B cell (primary cell): Measurements from ENCODE around the gene GEMIN4. TPM values are rescaled to one million over a fixed set of nuclear protein-coding genes. Genes with fewer than 3 reads are reported as not detected.
"Not testable (repeated sequence)": the region's sequence is repeated elsewhere in the genome, so short reads cannot be mapped to it uniquely, and the experiment has no call there.

Experiments used
- ATAC-seq: fragments of 200-7000 bp; cut with Tn5 transposase; one replicate; pipeline ENCODE4 v1.10.0; 2021; ENCODE audit warnings: low read depth, mild to moderate bottlenecking, moderate number of reproducible peaks, moderate library complexity
- CTCF ChIA-PET: fragments of 350-600 bp; sonication (Branson Sonifier 250); formaldehyde crosslinking; loops from one replicate; lab custom pipeline; 2021; ENCODE audit warnings: antibody characterized with exemption, inconsistent platforms; lab: Charles Lee
- POLR2A ChIA-PET: fragments of 350-600 bp; sonication (Branson Sonifier 250); formaldehyde crosslinking; loops from one replicate; lab custom pipeline; 2021; ENCODE audit warnings: antibody characterized with exemption; lab: Charles Lee
- DNase-seq: peaks from one replicate; pipeline ENCODE4 v3.0.0; 2013
- H2AFZ ChIP-seq: 2 replicates; pipeline ENCODE4 v1.6.1; 2012; ENCODE audit warnings: mild to moderate bottlenecking, low read depth, low read length; ENCODE audit not compliant: insufficient read depth, poor library complexity, severe bottlenecking
- H3K27ac ChIP-seq, 2 donors: 1 replicate in 1 of 2; 2 replicates in 1 of 2; pipeline ENCODE4 v1.5.1; 2012 to 2013; ENCODE audit warnings: low read length in 2 of 2, mild to moderate bottlenecking in 2 of 2, moderate library complexity in 1 of 2
- H3K27me3 ChIP-seq, 4 experiments: fragments of 200-600 bp in 1 of 4; sonication (generic) in 1 of 4; replicated peaks in 1 of 4; 1 replicate in 2 of 4; 2 replicates in 2 of 4; pipeline versions ENCODE4 v1.6.1 to v1.7.0; 2013 to 2016; ENCODE audit warnings: low read length in 3 of 4, mild to moderate bottlenecking in 2 of 4, mixed read lengths in 1 of 4, moderate library complexity in 1 of 4; ENCODE audit not compliant: insufficient read depth in 4 of 4, control insufficient read depth in 3 of 4; ENCODE audit errors: control extremely low read depth in 1 of 4
- H3K36me3 ChIP-seq, 2 experiments: replicated peaks in 1 of 2; 1 replicate in 1 of 2; 2 replicates in 1 of 2; pipeline versions ENCODE4 v1.6.1 to v1.7.1; 2013; ENCODE audit warnings: low read length in 1 of 2; ENCODE audit not compliant: insufficient read depth in 2 of 2, control insufficient read depth in 1 of 2; ENCODE audit errors: control extremely low read depth in 1 of 2, extremely low read depth in 1 of 2
- H3K4me1 ChIP-seq, 2 donors: fragments of 200-600 bp in 1 of 2; sonication (generic) in 1 of 2; 1 replicate in 1 of 2; 2 replicates in 1 of 2; pipeline versions ENCODE4 v1.5.1 to v1.6.1; 2013 to 2017; ENCODE audit warnings: low read length in 2 of 2; ENCODE audit not compliant: control insufficient read depth in 2 of 2, insufficient read depth in 2 of 2
- H3K4me2 ChIP-seq: replicated peaks from 2 replicates; pipeline ENCODE3; 2012; ENCODE audit warnings: mild to moderate bottlenecking, low read depth, low read length; ENCODE audit not compliant: poor library complexity, severe bottlenecking
- H3K4me3 ChIP-seq, 5 experiments: fragments of 200-600 bp in 1 of 5; sonication (generic) in 1 of 5; 1 replicate in 3 of 5; 2 replicates in 2 of 5; pipeline versions ENCODE4 v1.5.1 to v1.7.0; 2011 to 2016; ENCODE audit warnings: low read length in 4 of 5, mild to moderate bottlenecking in 4 of 5, low read depth in 2 of 5, control low read depth in 1 of 5, moderate library complexity in 1 of 5; ENCODE audit not compliant: insufficient read depth in 1 of 5; ENCODE audit errors: control extremely low read depth in 1 of 5, extremely low read depth in 1 of 5
- H3K79me2 ChIP-seq: fragments of 200-600 bp; sonication (generic); one replicate; pipeline ENCODE4 v1.6.0; 2016; ENCODE audit warnings: low read length; ENCODE audit not compliant: control insufficient read depth, insufficient read depth
- H3K9ac ChIP-seq: fragments of 200-600 bp; sonication (generic); 2 replicates; pipeline ENCODE4 v1.6.1; 2017; ENCODE audit warnings: mild to moderate bottlenecking, low read length, moderate library complexity
- H3K9me3 ChIP-seq, 3 donors: one replicate each; pipeline versions ENCODE4 v1.6.1 to v1.7.1; 2013; ENCODE audit warnings: low read length in 2 of 3; ENCODE audit not compliant: control insufficient read depth in 2 of 3, insufficient read depth in 1 of 3; ENCODE audit errors: control extremely low read depth in 1 of 3
- H4K20me1 ChIP-seq: 2 replicates; pipeline ENCODE4 v1.6.0; 2012; ENCODE audit warnings: mild to moderate bottlenecking, low read length; ENCODE audit not compliant: insufficient read depth, control insufficient read depth, poor library complexity, severe bottlenecking
- H3K27ac Mint-ChIP-seq: one replicate; pipeline ENCODE4 v1.8.0; 2021; ENCODE audit warnings: mixed read lengths
- H3K27me3 Mint-ChIP-seq: one replicate; pipeline ENCODE4 v1.8.0; 2021; ENCODE audit warnings: mixed read lengths
- H3K4me1 Mint-ChIP-seq: one replicate; pipeline ENCODE4 v1.8.0; 2021; ENCODE audit warnings: mixed read lengths
- H3K4me3 Mint-ChIP-seq: one replicate; pipeline ENCODE4 v1.8.0; 2021; ENCODE audit warnings: mixed read lengths
- H3K9me3 Mint-ChIP-seq: one replicate; pipeline ENCODE4 v1.8.0; 2022; ENCODE audit warnings: mixed read lengths; ENCODE audit not compliant: insufficient read depth
- EZH2 ChIP-seq: IDR thresholded peaks from 2 replicates; pipeline ENCODE4 v1.6.1; 2012; ENCODE audit warnings: borderline replicate concordance, low read depth, mild to moderate bottlenecking, moderate library complexity, low read length; ENCODE audit not compliant: insufficient read depth, poor library complexity, severe bottlenecking
- WGBS: methylation state at CpG from one replicate; pipeline ENCODE4 v1.1.5; 2013; ENCODE audit warnings: missing lambda C conversion rate; ENCODE audit not compliant: insufficient coverage; 5-methylcytosine and 5-hydroxymethylcytosine counted together
- intact Hi-C: fragments of 100-400 bp; cut with micrococcal nuclease; formaldehyde crosslinking; loops from one replicate; pipeline ENCODE4 v1.10.0; 2022
- polyA plus RNA-seq: library from polyadenylated mRNA; depleted of rRNA; stranded (reverse); fragments of >200 nt; gene quantifications from 2 replicates; pipeline ENCODE4 v1.2.3, GENCODE V29; 2012
- total RNA-seq, 2 donors: library from RNA; stranded (reverse); fragments of 120-200 nt in 1 of 2; gene quantifications; 1 replicate in 1 of 2; 2 replicates in 1 of 2; pipeline versions ENCODE4 v1.2.3 to v1.2.4, GENCODE V29; 2013 to 2022
- TF ChIP-seq, protein P1 (sequence below): fragments of 200-600 bp; IDR thresholded peaks from one replicate; pipeline ENCODE4 v1.8.0; 2022; ENCODE audit warnings: antibody characterized with exemption, mild to moderate bottlenecking

GEMIN4 gene
- total and polyA plus RNA-seq, 2 donors (not counting 1 experiment from before 2014, with no cell fraction given): 25.6 to 26.1 TPM

DNA sequence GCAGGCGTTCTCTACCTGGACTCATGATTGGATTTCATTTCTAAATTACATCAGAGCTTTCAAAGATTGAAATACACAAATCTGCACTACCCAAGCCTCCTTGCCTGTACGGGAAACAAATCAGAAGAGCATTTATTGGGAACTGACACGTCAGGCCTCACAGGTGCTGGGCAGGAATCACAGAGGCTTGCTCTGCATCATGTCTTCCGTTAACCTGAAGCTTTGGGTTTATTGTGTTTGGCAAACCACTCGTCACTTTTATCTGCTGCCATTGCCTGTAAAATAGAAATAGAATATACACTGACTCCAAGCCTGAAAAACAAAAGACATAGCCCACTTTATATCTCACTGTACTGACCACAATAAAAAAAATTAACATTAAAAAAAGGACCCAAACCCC lies 7.9 kb upstream of the GEMIN4 start:
- DNase-seq (no peak), ATAC-seq (no peak)
- Histone ChIP-seq H3K4me2 (no peak overlapping the region), H3K36me3 (peaks cover 0 to 27% of the 10 kb centered on the region in 2 experiments), H3K79me2 (no peaks in the 10 kb centered on the region), H4K20me1 (no peaks in the 10 kb centered on the region), H3K4me1 (no peaks in the 10 kb centered on the region), H3K27ac (no peak overlapping the region), H3K4me3 (no peak overlapping the region), H2AFZ (no peak overlapping the region), H3K9ac (no peak overlapping the region), H3K27me3 (no peaks in the 10 kb centered on the region), H3K9me3 (no peaks in the 10 kb centered on the region)
- H3K27ac Mint-ChIP-seq: no peak overlapping the region
- no peaks in the 10 kb centered on the region for H3K4me1 Mint-ChIP-seq
- TF ChIP-seq, protein P1, sequence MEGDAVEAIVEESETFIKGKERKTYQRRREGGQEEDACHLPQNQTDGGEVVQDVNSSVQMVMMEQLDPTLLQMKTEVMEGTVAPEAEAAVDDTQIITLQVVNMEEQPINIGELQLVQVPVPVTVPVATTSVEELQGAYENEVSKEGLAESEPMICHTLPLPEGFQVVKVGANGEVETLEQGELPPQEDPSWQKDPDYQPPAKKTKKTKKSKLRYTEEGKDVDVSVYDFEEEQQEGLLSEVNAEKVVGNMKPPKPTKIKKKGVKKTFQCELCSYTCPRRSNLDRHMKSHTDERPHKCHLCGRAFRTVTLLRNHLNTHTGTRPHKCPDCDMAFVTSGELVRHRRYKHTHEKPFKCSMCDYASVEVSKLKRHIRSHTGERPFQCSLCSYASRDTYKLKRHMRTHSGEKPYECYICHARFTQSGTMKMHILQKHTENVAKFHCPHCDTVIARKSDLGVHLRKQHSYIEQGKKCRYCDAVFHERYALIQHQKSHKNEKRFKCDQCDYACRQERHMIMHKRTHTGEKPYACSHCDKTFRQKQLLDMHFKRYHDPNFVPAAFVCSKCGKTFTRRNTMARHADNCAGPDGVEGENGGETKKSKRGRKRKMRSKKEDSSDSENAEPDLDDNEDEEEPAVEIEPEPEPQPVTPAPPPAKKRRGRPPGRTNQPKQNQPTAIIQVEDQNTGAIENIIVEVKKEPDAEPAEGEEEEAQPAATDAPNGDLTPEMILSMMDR: no peak
- TF ChIP-seq EZH2: no peak
- no peak overlapping the region for H3K4me3 Mint-ChIP-seq
- ChIA-PET POLR2A (no interaction called here), CTCF (no interaction called here)
- intact Hi-C loops: no loop called here
- H3K9me3 Mint-ChIP-seq: no peaks in the 10 kb centered on the region
- no peaks in the 10 kb centered on the region for H3K27me3 Mint-ChIP-seq
- WGBS: 97% methylated on average over 3 of the region's 5 CpGs

DNA sequence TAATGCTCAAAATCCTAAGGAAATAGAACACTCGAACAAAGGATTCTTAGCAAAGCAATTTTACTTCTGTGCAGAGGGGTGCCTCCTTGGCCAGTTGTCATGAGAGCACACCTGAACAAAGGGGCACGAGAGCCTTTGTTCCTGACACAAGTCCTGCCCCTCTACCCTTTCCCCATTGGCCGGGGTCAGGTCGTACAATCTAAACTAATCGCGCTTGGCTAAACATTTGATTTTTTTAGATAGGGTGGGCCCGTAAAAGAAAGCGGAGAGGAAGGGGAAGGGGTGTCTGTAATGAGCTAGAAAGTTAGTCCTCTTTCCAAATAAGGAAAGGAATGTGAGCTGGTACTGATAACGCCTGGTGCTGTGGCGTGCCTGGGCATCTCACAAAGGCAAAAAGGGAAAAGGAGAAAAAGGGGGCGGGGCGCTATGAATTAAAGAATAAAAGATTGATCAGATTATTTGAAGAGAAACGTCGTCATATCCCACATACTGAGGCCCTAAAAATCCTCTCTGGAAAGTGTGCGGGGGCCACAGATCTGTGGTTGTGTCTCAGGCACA lies 4.0 kb upstream of the GEMIN4 start:
- POLR2A ChIA-PET, H3K27ac Mint-ChIP-seq, CTCF ChIA-PET, H2AFZ ChIP-seq, H3K9me3 Mint-ChIP-seq, H4K20me1 ChIP-seq, H3K79me2 ChIP-seq, H3K4me2 ChIP-seq, DNase-seq, H3K9me3 ChIP-seq, ATAC-seq, intact Hi-C loops, H3K27ac ChIP-seq, H3K27me3 Mint-ChIP-seq, H3K27me3 ChIP-seq, H3K36me3 ChIP-seq, H3K9ac ChIP-seq, H3K4me3 ChIP-seq, H3K4me3 Mint-ChIP-seq: not testable (repeated sequence)
- peaks cover 14% of the 10 kb centered on the region for H3K4me1 Mint-ChIP-seq
- WGBS: 100% methylated on average over 3 of the region's 15 CpGs
- H3K4me1 ChIP-seq: peaks cover 2 to 12% of the 10 kb centered on the region in 2 donors

DNA sequence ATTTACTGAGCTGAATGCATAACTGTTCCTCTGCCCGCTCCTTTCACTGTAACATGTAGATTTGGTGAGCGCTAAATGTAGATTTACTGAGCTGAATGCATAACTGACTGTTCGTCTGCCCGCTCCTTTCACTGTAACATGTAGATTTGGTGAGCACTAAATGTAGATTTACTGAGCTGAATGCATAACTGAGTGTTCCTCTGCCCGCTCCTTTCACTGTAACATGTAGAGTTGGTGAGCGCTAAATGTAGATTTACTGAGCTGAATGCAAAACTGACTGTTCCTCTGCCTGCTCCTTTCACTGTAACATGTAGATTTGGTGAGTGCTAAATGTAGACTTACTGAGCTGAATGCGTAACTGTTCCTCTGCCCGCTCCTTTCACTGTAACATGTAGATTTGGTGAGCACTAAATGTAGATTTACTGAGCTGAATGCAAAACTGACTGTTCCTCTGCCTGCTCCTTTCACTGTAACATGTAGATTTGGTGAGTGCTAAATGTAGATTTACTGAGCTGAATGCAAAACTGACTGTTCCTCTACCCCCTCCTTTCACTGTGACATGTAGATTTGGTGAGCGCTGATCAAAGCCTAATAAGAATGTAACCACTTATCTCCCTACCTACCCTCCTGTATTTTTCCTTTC lies 3.4 kb upstream of the GEMIN4 start:
- H3K4me2 ChIP-seq, H2AFZ ChIP-seq, POLR2A ChIA-PET, H3K9ac ChIP-seq, H3K27me3 Mint-ChIP-seq, H3K4me3 ChIP-seq, H3K4me3 Mint-ChIP-seq, H3K9me3 Mint-ChIP-seq, H3K27me3 ChIP-seq, H3K27ac Mint-ChIP-seq, DNase-seq, H3K36me3 ChIP-seq, intact Hi-C loops, H3K9me3 ChIP-seq, H4K20me1 ChIP-seq, H3K27ac ChIP-seq, ATAC-seq: not testable (repeated sequence)
- peaks cover 9 to 18% of the 10 kb centered on the region in 2 donors for H3K4me1 ChIP-seq
- CTCF ChIA-PET: interaction anchor here (0.8 to 1.0 kb wide), 2 partner anchors 40 to 56 kb away, joined by 3 to 4 read pairs; partner anchors contain the start of gene VPS53
- H3K4me1 Mint-ChIP-seq: peaks cover 21% of the 10 kb centered on the region
- WGBS: 99% methylated on average over 6 of the region's 9 CpGs
- H3K79me2 ChIP-seq: peaks cover 16% of the 10 kb centered on the region
